HG02938 (cell line): Measurements from ENCODE around the gene ZFAND2B.

Experiments
- ATAC-seq: cut with Tn5 transposase; IDR thresholded peaks from one replicate; pipeline ENCODE4 v1.9.1; 2021; ENCODE audit warnings: mild to moderate bottlenecking, moderate library complexity; ENCODE audit not compliant: unreplicated experiment

The ZFAND2B gene

DNA sequence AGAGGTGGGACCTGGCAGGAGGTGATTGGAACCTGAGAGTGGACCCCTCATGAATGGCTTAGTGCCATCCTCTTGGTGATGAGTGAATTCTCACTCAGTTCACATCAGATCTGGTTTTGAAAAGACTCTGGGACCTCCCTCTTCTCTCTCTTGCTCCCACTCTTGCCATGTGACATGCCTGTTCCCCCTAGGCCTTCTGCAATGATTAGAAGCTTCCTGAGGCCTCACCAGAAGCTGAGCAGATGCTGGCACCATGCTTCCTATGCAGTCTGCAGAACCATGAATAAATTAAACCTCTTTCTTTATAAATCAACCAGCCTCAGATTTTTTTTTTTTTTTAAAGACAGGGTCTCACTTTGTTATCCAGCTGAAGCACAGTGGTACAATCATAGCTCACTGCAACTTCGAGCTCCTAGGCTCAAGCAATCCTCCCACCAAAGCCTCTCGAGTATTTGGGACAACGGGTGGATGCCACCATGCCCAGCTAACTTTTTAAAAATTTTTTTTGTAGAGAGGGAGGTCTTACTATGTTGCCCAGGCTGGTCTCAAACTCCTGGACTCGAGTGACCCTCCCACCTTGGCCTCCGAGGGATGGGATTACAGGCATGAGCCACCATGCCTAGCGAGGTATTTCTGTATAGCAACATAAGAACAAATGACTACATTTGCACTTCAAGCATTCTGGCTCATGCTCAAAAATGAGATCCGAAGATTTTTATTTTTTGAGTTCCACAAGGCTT lies 2.0 kb upstream of the ZFAND2B start:
- no peak for ATAC-seq

DNA sequence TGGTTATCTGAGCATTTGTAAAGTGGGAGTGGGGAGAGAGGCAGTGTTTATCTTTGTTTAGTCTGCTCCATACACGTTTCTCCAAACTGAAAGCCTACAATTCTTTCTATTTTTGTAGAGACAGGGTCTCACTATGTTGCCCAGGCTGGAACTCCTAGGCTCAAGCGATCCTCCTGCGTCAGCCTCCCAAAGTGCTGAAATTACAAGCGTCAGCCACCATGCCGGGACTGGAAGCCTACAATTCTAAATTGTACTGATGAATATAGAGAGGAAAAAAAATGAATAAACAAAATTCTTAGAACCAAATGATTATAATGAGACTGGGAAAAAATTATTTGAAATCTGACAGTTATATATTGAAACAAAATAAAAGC lies 1.4 kb upstream of the ZFAND2B start:
- ATAC-seq: no peak

DNA sequence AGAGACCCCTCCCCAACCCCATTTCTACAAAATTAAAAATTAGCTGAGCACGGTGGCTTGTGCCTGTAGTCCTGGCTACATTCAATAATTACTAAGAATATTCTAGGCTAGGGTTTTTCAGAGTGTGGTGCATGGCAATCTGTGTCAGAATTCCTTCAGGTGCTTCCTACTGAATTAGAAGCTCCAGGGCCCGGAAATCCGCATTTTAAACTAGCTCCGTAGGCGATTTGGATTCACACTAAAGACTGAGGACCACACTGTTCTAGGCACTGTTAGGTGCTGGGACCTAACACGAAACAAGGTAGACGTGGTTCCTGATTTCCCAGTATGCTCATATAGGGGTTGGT lies 628 bp upstream of the ZFAND2B start:
- no peak for ATAC-seq

DNA sequence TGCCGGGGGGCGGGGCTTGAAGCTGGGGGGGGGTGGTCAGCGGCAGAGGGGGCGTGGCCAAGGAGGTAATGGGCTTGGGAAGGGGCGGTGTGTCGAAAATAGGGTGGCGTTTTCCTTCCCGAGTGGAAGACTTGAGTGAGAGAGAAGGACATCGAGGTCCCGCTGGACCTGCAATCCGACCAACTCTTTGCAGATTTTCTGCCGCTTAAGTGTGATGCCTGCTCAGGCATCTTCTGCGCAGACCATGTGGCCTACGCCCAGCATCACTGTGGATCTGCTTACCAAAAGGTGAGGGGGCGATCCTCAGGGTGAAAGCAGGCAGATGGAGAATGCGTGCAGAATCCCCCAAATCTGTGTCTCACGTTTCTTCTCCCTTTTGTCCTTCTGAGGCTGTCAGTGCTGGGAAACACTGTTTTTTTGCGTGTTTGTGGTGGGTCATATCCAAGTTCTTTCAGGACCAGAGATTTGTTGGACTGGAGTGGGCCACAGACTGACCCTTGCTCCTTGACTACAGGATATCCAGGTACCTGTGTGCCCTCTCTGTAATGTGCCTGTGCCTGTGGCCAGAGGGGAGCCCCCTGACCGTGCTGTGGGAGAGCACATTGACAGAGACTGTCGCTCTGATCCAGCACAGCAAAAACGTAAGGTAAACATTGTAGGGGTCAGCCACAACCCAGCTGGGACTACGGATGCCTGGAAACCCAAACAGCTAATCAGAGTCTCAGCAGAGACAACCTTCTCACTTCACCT lies 727 bp downstream of the ZFAND2B start:
- ATAC-seq: no peak

DNA sequence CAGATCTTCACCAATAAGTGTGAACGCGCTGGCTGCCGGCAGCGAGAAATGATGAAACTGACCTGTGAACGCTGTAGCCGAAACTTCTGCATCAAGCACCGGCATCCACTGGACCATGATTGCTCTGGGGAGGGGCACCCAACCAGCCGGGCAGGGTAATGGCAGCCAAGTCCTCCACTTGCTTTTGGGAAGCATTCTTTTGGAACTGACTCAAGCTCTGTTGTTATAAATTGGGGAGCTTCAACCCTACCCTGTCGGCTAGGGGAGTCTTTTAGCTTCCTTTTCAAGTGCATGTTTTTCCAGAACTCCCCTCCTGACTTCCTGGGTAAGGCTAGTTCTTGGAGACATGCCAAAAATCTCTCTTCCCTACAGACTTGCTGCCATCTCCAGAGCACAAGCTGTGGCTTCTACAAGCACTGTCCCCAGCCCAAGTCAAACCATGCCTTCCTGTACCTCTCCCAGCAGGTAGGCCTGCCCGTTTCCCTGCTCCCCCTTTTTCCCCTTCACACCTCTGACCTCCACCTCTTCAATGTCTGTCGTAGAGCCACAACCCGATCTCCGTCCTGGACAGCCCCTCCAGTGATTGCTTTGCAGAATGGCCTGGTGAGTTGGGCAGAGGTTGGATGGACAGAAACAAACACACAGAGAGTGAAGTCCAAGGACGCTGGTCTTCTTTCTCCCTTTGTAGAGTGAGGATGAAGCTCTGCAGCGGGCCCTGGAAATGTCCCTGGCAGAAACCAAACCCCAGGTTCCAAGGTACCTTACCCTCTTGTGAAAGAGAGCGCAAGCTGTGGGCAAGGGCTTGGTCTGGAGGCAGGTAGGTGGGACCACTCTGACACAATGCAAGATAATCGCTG lies 1.5 kb downstream of the ZFAND2B start:
- no peak for ATAC-seq

DNA sequence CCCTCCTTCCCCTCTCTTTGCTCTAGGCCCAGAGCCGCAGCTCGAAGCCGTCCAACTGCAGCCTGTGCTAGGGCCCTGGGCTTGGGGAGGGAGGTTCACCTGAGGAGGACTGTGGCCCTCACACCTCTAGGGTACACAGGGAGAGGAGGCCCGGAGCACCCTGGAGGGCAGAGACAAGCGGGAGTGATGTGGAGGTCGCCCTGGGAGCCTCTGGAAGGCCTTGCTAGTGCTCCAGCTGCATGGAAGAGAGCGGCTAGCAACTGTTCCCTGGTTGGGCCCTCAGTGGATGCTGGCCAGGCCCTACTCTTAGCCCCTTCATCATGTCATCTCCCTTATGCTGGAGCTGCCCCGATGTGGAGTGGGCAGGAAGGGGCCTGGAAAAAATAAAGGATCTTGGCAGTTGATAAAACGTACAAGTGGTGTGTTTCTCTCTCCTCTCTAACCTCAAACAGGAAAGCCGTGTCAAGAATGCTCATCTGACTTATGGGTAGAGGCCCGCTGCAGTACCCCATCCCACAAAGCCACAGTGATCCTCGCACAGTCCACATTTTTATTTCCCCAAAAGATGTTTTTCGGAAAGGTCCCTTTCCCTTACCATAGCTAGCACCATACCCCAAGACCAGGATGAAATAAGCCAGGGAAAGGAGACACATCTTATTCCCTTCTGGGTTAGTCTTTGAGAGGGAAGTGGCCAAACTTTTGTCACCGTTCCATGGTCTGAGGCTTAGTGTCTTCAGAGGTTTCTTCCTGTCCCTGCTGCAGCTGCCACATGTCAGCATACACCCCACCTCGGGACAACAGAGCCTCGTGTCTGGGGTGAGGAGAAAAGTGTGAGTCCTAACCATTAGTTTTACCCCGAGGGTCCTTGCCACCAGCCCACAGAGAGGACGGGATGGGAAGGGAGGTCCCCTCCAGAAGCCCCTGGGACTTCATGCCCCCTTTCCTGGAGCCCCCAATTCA lies 2.9 kb downstream of the ZFAND2B start:
- ATAC-seq: no peak

DNA sequence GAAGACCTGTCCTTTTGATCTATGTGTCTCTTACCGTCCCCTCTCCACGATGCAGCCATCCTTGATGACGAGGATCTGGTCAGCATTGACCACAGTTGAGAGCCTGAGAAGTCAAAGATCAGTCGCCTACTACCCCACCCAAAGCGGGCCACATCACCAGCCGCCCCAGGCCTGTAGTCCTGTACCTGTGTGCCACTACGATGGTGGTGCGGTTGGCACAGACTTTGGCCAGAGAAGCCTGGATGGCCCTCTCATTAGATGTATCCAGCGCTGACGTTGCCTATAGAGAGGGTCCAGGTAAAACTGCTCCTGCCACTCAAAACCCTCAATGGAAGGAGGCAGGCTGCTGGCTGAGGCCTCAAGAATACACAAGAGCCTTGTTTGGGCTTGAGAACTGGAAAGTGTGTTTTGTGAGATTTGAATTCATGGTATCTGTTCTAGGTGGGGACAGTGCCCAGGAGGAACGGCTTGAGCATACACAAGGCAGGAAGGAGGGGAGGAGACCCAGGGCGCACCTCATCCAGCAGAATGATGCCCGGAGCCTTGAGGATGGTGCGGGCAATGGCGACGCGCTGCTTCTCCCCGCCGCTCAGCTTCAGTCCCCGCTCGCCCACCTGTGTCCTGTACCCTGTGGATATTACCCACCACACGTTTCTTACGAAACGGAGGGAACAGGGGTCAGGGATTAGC lies 3.8 kb downstream of the ZFAND2B start:
- ATAC-seq: no peak

DNA sequence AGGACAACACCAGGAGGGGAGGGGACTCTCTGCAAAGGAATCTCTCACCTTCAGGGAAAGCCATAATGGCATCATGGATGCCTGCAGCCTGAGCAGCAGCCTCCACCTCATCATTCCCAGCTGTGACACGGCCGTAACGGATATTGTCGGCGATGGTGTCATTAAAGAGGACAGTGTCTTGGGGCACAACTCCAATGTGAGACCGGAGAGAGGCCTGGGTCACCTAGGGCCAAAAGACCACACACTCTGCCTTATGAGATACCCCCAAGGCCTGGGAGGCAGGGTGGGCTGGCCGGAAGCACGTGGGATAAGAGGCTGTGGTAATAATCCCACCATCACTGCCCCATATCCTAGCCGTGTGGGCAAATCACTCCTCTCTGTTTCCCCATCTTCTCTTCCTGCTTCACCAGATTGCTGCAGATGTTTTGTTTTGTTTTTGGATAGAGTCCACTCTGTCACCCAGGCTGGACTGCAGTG lies 4.3 kb downstream of the ZFAND2B start:
- ATAC-seq: no peak

DNA sequence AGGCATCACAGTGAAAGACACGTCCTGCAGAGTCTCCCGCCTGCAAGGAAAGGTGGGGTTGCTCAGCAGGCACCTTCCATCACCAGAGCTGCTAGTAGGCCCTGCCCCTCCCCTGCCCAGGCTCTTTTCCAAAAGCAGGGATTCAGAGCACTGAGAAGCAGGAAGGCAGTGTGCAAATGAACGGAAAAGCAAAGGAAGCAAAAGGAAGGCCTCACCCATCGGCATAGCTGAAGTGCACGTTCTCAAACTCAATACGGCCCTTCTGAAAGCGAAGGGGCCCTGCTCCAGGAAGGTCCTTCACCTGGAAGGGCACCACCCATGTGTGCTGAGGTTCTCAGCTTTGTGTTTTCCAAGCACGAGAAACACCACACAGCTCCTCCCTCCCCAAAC lies 6.4 kb downstream of the ZFAND2B start:
- no peak for ATAC-seq

DNA sequence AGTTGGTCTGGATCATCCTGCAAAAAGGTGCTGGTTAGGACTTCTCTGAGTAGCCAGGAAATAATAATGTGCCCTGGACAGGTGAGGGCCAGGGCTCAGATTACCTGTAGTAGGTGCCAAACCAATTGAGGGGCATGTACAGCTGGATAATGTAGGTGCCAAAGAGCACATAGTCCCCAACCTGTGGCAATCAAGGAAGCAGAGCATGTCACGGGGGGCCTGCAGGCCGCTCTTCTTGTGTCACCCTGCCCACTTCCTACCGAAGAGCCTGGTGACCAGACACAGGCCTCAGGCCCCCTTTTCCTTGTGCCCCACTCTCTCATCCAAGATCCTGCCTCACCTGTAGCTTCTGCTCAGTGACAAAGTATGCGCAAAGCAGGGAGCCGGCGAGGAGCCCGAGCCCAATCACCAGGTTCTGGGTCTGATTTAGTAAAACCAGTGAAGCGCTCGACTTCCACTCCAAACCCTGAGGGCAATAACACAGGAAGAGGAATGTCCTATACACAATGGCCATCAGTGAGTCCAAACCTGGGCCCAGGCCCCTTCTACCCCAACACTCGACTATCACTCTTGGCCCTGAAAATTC lies 7.0 kb downstream of the ZFAND2B start:
- no peak for ATAC-seq

DNA sequence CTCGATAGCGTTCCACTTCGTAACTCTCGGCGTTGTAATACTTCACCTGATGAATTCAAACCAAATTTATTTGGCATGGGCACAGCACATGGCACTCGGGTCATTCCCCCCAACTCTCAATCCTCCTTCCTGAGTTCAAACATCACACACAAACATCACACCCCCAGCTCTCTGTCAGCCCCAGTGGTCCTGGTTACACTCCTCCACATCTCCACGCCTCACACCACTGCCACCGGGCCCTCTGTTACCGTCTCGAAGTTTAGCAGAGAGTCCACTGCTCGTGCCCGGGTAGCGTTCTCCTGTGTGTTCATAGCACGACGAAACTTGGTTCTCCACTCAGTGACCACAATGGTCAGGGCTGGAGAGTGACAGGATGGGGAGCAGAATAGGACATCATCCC lies 7.6 kb downstream of the ZFAND2B start:
- no peak for ATAC-seq

DNA sequence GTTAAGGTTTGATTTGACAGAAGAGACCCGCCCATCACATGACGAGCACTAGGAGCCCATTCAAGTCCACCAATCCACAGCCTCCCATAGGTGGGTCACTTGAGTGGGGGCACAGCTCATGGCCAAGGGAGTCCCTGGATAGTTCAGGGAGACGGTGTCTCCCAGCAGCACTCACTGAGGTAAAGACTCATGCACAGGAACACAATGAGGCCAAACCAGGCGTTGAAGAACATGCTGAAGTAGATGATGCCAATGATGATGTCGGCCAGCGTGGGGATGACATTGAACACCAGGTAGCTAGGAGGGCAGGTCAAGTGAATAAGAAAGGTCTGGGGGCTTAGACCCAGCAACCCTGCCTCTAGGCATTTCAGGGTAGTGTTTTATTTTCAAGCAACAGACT lies 8.2 kb downstream of the ZFAND2B start:
- ATAC-seq: no peak

DNA sequence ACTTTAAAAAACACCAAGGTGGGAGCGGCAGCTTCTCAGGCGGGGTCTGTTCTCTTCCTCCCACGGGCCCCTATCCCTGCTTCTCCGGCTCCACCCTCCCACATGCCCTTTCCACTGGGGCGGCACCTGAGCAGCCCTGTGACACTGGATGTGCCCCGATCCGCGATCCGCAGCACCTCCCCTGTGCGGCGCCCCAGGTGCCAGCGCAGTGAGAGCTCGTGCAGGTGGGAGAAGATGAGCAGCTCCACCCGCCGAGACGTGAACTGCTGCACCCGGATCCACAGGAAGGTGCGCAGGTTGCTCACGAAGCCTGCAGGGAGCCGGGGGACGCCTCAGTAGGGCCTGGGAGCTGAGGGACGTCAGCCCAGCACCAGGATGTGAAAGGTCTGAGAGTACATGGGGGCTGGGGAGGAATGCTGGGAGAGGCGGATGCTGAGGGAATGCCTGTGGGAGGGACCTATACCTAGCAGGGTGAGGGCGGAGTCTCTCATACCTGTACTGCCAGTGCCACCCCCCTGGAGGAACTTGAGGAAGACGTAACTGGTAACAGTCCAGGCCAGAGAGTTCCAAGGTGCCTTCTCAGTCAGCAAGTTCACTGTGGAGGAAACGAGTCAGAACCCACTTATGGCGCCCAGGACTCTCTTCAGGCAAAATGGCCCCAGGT lies 9.4 kb downstream of the ZFAND2B start:
- ATAC-seq: no peak

DNA sequence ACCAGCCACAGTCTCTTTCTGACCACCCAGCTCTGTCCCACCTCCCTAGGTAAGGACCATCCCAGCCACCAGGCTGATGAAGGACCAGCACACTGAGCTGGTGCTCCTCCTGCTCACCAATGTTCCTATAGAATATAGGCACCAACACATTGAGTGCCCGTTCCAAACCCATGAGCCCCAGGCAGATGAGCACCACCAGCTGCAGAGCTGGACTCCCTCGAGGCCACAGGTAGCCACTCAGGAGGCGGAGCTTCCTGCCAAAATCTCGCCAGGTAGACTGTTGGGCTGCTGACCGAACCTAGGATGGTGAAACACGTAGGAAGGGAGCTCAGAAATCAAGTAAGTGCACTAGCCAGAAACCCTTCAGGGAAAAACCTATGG lies 9.9 kb downstream of the ZFAND2B start:
- no peak for ATAC-seq

DNA sequence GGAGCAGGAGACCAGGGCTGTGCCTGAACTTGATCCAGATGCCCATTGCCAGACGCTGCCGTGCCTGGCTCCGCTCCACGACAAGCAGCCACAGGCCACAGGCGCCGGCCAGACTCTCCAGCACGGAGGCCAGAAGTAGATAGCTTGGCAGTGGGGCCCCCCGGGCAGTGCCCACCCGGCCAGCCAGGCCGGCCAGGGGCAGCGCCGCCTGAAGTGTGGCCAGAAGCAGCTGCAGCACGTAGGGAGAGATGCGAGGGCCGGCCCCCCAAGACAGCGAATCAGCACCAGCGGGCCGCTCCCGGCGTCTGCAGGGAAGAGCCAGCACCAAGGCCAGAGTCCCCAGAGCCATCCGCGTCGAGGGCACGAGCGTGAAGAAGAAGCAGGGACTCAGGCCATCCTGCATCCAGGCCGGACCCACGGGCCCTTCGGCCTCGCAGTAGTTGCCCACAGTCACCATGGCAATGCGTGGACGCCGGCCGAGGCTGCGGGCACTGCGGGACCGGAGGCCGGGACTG lies 11.7 kb downstream of the ZFAND2B start:
- ATAC-seq: peak; percentile 25

DNA sequence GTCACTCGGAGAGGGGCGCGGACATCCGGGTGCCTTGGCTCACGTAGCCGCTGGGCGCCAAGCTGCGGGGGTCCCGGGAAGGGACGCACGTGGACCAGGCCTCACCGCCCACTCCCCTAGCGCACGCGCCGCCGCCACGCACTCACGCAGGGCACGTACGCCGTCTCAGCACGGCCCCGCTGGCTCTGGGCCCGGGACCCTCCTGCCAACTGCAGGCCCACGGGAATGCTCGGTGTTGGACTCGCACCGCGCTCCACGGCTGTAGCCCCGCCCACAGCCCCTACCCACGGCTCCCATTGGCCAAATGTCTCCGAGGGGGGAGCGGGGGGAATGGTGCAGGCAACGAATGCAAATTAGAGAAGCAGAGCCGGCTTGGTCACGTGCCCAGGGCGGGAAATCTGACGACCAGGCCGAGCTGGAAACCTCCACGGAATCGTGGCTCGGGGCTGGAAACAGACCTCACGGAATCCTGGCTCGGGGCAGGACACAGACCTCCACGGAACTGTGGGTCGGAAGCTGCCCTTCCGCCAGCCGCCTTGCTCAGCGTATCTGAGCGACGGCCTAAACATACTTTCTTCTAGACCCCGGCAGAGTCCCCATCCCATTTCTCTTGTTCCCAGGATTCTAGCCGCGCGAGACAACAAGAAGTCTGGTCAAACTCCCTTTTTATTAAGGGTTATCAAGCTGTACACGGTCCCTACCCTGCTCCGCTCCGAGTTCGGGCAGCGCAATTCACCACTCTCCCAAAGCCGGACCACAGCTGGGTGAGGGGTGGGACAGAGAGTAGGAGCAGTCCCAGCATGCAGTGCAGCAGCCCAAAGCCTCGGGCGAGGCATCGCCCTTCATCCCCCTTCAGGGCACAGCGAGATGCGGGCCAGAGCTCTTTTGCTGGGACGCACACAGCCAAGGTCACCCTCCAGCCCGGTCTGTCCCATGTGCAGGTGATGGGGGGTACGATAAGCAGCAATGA lies 12.4 kb downstream of the ZFAND2B start, which contains the start of gene ABCB6:
ABCB6 (minus strand) TSS at position 227 of the 970 bp plus-strand sequence. CDS start 285 bp downstream, outside the sequence.
- ATAC-seq: peak; percentile 72

DNA sequence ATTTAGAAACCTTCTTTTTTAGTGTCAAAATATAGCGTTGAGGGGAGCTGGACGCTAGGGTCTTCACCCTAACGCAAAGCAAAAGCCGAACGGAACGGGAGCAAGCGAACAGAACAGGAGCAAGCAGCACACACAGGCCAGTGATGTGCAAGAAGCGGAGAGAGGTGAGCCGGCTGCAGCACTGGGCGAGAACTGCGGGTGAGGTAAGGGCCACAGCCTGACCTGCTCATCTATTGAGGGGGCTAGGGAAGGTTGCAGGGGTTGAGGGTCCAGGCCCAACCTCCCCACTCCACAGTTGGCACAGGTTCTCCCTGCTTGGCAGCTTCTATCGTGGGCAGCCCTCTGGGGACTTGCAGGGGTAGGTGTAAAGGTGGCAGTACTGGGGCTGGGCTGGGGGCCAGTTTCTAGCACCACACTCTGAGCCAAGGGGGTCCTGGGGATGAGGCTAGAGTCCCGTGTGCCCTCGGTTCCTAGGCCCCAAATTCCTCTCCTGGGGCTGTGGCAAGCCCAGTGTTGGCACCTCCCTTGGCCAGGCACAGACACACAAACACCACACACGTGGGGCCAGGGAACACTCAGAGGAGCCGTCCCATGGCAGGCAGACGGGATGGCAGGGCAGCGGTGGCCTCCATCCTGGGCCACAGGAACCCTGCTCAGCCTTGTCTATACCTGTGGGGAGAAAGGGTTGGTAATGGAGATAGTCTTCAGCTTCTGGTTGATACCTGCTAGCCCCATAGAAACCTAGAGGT lies 13.4 kb downstream of the ZFAND2B start:
- no peak for ATAC-seq
